GM23338 (cell line): ENCODE data around the gene DUSP11. TPM values are rescaled to one million over a fixed set of nuclear protein-coding genes. Genes with fewer than 3 reads are reported as not detected.

Experiments used
- ATAC-seq: fragments of 200-7000 bp; cut with Tn5 transposase; 3 replicates; pipeline ENCODE4 v1.9.1; 2020
- DNase-seq: peaks from one replicate; pipeline ENCODE4 v3.0.0-alpha.2; 2015; ENCODE audit warnings: low spot score
- H2AFZ ChIP-seq: fragments of 200-600 bp; sonication (generic); 2 replicates; pipeline ENCODE4 v1.8.0; 2016; ENCODE audit warnings: antibody characterized with exemption, mild to moderate bottlenecking, moderate library complexity
- H3F3A ChIP-seq: fragments of 200-600 bp; sonication (generic); replicated peaks from 2 replicates; pipeline ENCODE4 v1.8.0; 2017; ENCODE audit warnings: antibody characterized with exemption, mixed run types, low read depth
- H3K27ac ChIP-seq: fragments of 200-600 bp; sonication (generic); 2 replicates; pipeline ENCODE4 v1.6.1; 2016; ENCODE audit warnings: low read depth
- H3K27me3 ChIP-seq: fragments of 200-600 bp; sonication (generic); 2 replicates; pipeline ENCODE4 v1.8.0; 2016; ENCODE audit warnings: mild to moderate bottlenecking, mixed run types, moderate library complexity; ENCODE audit not compliant: insufficient read depth
- H3K36me3 ChIP-seq: fragments of 200-600 bp; sonication (generic); 2 replicates; pipeline ENCODE4 v1.8.0; 2016; ENCODE audit warnings: mild to moderate bottlenecking; ENCODE audit not compliant: insufficient read depth
- H3K4me1 ChIP-seq: fragments of 200-600 bp; sonication (generic); 2 replicates; pipeline ENCODE4 v1.8.0; 2016; ENCODE audit warnings: mild to moderate bottlenecking, moderate library complexity; ENCODE audit not compliant: insufficient read depth
- H3K4me2 ChIP-seq: fragments of 200-600 bp; sonication (generic); 2 replicates; pipeline ENCODE4 v1.7.1; 2017; ENCODE audit warnings: mixed run types
- H3K4me3 ChIP-seq: fragments of 200-600 bp; sonication (generic); 2 replicates; pipeline ENCODE4 v1.6.1; 2016; ENCODE audit warnings: mixed run types
- H3K79me2 ChIP-seq: fragments of 200-600 bp; sonication (generic); replicated peaks from 2 replicates; pipeline ENCODE4 v1.8.0; 2017; ENCODE audit warnings: mild to moderate bottlenecking; ENCODE audit not compliant: insufficient read depth
- H3K9me2 ChIP-seq: fragments of 200-600 bp; sonication (generic); 2 replicates; pipeline ENCODE4 v1.8.0; 2017; ENCODE audit not compliant: insufficient read depth
- H4K20me1 ChIP-seq: fragments of 200-600 bp; sonication (generic); replicated peaks from 2 replicates; pipeline ENCODE4 v1.8.0; 2017; ENCODE audit warnings: mild to moderate bottlenecking; ENCODE audit not compliant: insufficient read depth
- H3K27ac Mint-ChIP-seq: 2 replicates; pipeline ENCODE4 v1.8.0; 2020; ENCODE audit warnings: inconsistent platforms, mild to moderate bottlenecking, moderate library complexity, mixed read lengths
- H3K27me3 Mint-ChIP-seq: 3 replicates; pipeline ENCODE4 v1.8.0; 2022; ENCODE audit warnings: low read depth, mild to moderate bottlenecking, moderate library complexity, mixed read lengths, inconsistent platforms; ENCODE audit not compliant: insufficient read depth, poor library complexity
- H3K36me3 Mint-ChIP-seq: 3 replicates; pipeline ENCODE4 v1.8.0; 2021; ENCODE audit warnings: low read depth, mild to moderate bottlenecking, inconsistent platforms, moderate library complexity, mixed read lengths
- H3K4me1 Mint-ChIP-seq: 3 replicates; pipeline ENCODE4 v1.8.0; 2020; ENCODE audit warnings: mild to moderate bottlenecking, inconsistent platforms, mixed read lengths
- H3K4me3 Mint-ChIP-seq: 3 replicates; pipeline ENCODE4 v1.8.0; 2021; ENCODE audit warnings: moderate library complexity, mild to moderate bottlenecking, inconsistent platforms, mixed read lengths
- H3K9me3 Mint-ChIP-seq: 3 replicates; pipeline ENCODE4 v1.8.0; 2020; ENCODE audit warnings: moderate library complexity, mild to moderate bottlenecking, inconsistent platforms, mixed read lengths
- CREB1 ChIP-seq: fragments of 250-450 bp; sonication (Bioruptor Pico); IDR thresholded peaks from 2 replicates; pipeline ENCODE4 v1.5.0; 2020; ENCODE audit warnings: low read depth, mild to moderate bottlenecking, moderate library complexity
- EZH2 ChIP-seq: fragments of 200-600 bp; sonication (generic); IDR thresholded peaks from one replicate; pipeline ENCODE4 v1.8.0; 2017; ENCODE audit warnings: antibody characterized with exemption, mild to moderate bottlenecking, low read depth; ENCODE audit not compliant: unreplicated experiment
- EZH2phosphoT487 ChIP-seq: fragments of 200-600 bp; sonication (generic); IDR thresholded peaks from one replicate; pipeline ENCODE4 v1.8.1; 2018; ENCODE audit warnings: antibody characterized with exemption; ENCODE audit not compliant: unreplicated experiment
- JUNB ChIP-seq: IDR thresholded peaks from one replicate; pipeline ENCODE4 v1.6.1; 2016; ENCODE audit warnings: antibody characterized with exemption; ENCODE audit not compliant: unreplicated experiment
- NANOG ChIP-seq: IDR thresholded peaks from 2 replicates; pipeline ENCODE4 v1.6.1; 2016; ENCODE audit warnings: antibody characterized with exemption, borderline replicate concordance
- POLR2AphosphoS5 ChIP-seq: IDR thresholded peaks from 2 replicates; pipeline ENCODE4 v1.6.1; 2016; ENCODE audit warnings: antibody characterized with exemption, low read depth
- STAT1 ChIP-seq: IDR thresholded peaks from one replicate; pipeline ENCODE4 v1.6.1; 2016; ENCODE audit warnings: antibody characterized with exemption; ENCODE audit not compliant: unreplicated experiment
- ZNF114 ChIP-seq: fragments of 250-450 bp; sonication (Bioruptor Pico); IDR thresholded peaks from 2 replicates; pipeline ENCODE4 v1.5.0; 2020; ENCODE audit warnings: mild to moderate bottlenecking, moderate library complexity
- ZNF331 ChIP-seq: fragments of 250-450 bp; sonication (Bioruptor Pico); IDR thresholded peaks from 2 replicates; pipeline ENCODE4 v1.5.0; 2020; ENCODE audit warnings: low read depth, mild to moderate bottlenecking, moderate library complexity
- polyA plus RNA-seq: library from polyadenylated mRNA; unstranded; fragments of >200 nt; fragmentation: Nextera tagmentation; extraction: Ambion mirVana; gene quantifications from 2 replicates; pipeline ENCODE4 v1.2.1, GENCODE V29; 2016
- total RNA-seq: library from RNA; depleted of rRNA; stranded (reverse); fragments of >200 nt; shearing (Covaris generic); gene quantifications from 2 replicates; pipeline ENCODE4 v1.2.3, GENCODE V29; 2014
- TF ChIP-seq, protein P1 (sequence below): IDR thresholded peaks from 2 replicates; pipeline ENCODE4 v1.6.1; 2016; ENCODE audit warnings: antibody characterized with exemption
- TF ChIP-seq, protein P2 (sequence below): fragments of 250-450 bp; sonication (Bioruptor Pico); IDR thresholded peaks from 2 replicates; pipeline ENCODE4 v1.5.0; 2020; ENCODE audit warnings: mild to moderate bottlenecking, moderate library complexity
- TF ChIP-seq, protein P3 (sequence below): IDR thresholded peaks from one replicate; pipeline ENCODE4 v1.6.1; 2018; ENCODE audit warnings: antibody characterized with exemption; ENCODE audit not compliant: unreplicated experiment
- TF ChIP-seq, protein P4 (sequence below), 2 experiments: fragments of 200-600 bp in 1 of 2; sonication (generic) in 1 of 2; conservative IDR thresholded peaks; 2 replicates each; pipeline versions ENCODE4 v1.5.1 to v1.6.1; 2016 to 2017; ENCODE audit warnings: antibody characterized with exemption in 2 of 2, low read depth in 2 of 2, mild to moderate bottlenecking in 2 of 2, moderate library complexity in 1 of 2

The DUSP11 gene
- total and polyA plus RNA-seq, 2 experiments from 2014 or later, result 21.0 to 23.3 TPM

DNA sequence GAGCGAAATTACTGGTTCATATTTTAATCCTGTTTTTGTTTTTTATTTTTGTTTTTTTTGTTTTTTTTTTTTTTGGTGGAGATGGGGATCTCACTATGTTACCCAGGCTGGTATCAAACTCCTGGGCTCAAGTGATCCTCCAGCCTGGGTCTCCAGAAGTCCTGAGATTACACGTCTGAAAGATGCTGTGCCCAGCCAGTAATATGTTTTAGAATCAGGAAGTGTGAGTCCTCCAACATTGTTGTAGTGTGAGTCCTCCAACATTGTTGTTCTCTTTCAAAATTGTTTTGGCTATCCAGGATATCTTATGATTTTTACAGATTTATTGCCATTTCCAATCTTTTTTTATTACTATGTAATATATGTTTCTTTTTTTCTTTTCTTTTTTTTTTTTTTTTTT is 65.8 kb downstream of the DUSP11 start:
- H3K4me3 Mint-ChIP-seq, result no peak overlapping the region
- Histone ChIP-seq H2AFZ (no peak overlapping the region), H3K27ac (no peak overlapping the region), H3F3A (no peaks in the 10 kb centered on the region), H3K4me1 (no peaks in the 10 kb centered on the region), H3K79me2 (no peaks in the 10 kb centered on the region), H3K27me3 (0 out of 2 replicates have a peak, but pooled peaks cover 3% of the 10 kb centered on the region), H3K36me3 (no peaks in the 10 kb centered on the region), H3K4me2 (no peak overlapping the region), H4K20me1 (no peaks in the 10 kb centered on the region), H3K9me2 (no peaks in the 10 kb centered on the region), H3K4me3 (no peak overlapping the region)
- peaks cover 4% of the 10 kb centered on the region for H3K27me3 Mint-ChIP-seq
- no peak for DNase-seq
- TF ChIP-seq ZNF114 (CRISPR knock-in tag) (no peak), NANOG (no peak), STAT1 (no peak), JUNB (no peak), EZH2phosphoT487 (no peak), CREB1 (CRISPR knock-in tag) (no peak), POLR2AphosphoS5 (no peak), ZNF331 (no peak), EZH2 (no peak)
- TF ChIP-seq, protein P1, sequence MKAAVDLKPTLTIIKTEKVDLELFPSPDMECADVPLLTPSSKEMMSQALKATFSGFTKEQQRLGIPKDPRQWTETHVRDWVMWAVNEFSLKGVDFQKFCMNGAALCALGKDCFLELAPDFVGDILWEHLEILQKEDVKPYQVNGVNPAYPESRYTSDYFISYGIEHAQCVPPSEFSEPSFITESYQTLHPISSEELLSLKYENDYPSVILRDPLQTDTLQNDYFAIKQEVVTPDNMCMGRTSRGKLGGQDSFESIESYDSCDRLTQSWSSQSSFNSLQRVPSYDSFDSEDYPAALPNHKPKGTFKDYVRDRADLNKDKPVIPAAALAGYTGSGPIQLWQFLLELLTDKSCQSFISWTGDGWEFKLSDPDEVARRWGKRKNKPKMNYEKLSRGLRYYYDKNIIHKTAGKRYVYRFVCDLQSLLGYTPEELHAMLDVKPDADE, result no peak
- TF ChIP-seq, protein P2, sequence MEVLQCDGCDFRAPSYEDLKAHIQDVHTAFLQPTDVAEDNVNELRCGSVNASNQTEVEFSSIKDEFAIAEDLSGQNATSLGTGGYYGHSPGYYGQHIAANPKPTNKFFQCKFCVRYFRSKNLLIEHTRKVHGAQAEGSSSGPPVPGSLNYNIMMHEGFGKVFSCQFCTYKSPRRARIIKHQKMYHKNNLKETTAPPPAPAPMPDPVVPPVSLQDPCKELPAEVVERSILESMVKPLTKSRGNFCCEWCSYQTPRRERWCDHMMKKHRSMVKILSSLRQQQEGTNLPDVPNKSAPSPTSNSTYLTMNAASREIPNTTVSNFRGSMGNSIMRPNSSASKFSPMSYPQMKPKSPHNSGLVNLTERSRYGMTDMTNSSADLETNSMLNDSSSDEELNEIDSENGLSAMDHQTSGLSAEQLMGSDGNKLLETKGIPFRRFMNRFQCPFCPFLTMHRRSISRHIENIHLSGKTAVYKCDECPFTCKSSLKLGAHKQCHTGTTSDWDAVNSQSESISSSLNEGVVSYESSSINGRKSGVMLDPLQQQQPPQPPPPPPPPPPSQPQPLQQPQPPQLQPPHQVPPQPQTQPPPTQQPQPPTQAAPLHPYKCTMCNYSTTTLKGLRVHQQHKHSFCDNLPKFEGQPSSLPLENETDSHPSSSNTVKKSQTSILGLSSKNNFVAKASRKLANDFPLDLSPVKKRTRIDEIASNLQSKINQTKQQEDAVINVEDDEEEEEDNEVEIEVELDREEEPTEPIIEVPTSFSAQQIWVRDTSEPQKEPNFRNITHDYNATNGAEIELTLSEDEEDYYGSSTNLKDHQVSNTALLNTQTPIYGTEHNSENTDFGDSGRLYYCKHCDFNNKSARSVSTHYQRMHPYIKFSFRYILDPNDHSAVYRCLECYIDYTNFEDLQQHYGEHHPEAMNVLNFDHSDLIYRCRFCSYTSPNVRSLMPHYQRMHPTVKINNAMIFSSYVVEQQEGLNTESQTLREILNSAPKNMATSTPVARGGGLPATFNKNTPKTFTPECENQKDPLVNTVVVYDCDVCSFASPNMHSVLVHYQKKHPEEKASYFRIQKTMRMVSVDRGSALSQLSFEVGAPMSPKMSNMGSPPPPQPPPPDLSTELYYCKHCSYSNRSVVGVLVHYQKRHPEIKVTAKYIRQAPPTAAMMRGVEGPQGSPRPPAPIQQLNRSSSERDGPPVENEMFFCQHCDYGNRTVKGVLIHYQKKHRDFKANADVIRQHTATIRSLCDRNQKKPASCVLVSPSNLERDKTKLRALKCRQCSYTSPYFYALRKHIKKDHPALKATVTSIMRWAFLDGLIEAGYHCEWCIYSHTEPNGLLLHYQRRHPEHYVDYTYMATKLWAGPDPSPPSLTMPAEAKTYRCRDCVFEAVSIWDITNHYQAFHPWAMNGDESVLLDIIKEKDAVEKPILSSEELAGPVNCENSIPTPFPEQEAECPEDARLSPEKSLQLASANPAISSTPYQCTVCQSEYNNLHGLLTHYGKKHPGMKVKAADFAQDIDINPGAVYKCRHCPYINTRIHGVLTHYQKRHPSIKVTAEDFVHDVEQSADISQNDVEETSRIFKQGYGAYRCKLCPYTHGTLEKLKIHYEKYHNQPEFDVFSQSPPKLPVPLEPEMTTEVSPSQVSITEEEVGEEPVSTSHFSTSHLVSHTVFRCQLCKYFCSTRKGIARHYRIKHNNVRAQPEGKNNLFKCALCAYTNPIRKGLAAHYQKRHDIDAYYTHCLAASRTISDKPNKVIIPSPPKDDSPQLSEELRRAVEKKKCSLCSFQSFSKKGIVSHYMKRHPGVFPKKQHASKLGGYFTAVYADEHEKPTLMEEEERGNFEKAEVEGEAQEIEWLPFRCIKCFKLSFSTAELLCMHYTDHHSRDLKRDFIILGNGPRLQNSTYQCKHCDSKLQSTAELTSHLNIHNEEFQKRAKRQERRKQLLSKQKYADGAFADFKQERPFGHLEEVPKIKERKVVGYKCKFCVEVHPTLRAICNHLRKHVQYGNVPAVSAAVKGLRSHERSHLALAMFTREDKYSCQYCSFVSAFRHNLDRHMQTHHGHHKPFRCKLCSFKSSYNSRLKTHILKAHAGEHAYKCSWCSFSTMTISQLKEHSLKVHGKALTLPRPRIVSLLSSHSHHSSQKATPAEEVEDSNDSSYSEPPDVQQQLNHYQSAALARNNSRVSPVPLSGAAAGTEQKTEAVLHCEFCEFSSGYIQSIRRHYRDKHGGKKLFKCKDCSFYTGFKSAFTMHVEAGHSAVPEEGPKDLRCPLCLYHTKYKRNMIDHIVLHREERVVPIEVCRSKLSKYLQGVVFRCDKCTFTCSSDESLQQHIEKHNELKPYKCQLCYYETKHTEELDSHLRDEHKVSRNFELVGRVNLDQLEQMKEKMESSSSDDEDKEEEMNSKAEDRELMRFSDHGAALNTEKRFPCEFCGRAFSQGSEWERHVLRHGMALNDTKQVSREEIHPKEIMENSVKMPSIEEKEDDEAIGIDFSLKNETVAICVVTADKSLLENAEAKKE (CRISPR knock-in tag), result no peak
- TF ChIP-seq, protein P3, sequence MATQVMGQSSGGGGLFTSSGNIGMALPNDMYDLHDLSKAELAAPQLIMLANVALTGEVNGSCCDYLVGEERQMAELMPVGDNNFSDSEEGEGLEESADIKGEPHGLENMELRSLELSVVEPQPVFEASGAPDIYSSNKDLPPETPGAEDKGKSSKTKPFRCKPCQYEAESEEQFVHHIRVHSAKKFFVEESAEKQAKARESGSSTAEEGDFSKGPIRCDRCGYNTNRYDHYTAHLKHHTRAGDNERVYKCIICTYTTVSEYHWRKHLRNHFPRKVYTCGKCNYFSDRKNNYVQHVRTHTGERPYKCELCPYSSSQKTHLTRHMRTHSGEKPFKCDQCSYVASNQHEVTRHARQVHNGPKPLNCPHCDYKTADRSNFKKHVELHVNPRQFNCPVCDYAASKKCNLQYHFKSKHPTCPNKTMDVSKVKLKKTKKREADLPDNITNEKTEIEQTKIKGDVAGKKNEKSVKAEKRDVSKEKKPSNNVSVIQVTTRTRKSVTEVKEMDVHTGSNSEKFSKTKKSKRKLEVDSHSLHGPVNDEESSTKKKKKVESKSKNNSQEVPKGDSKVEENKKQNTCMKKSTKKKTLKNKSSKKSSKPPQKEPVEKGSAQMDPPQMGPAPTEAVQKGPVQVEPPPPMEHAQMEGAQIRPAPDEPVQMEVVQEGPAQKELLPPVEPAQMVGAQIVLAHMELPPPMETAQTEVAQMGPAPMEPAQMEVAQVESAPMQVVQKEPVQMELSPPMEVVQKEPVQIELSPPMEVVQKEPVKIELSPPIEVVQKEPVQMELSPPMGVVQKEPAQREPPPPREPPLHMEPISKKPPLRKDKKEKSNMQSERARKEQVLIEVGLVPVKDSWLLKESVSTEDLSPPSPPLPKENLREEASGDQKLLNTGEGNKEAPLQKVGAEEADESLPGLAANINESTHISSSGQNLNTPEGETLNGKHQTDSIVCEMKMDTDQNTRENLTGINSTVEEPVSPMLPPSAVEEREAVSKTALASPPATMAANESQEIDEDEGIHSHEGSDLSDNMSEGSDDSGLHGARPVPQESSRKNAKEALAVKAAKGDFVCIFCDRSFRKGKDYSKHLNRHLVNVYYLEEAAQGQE, result no peak
- TF ChIP-seq, protein P4, sequence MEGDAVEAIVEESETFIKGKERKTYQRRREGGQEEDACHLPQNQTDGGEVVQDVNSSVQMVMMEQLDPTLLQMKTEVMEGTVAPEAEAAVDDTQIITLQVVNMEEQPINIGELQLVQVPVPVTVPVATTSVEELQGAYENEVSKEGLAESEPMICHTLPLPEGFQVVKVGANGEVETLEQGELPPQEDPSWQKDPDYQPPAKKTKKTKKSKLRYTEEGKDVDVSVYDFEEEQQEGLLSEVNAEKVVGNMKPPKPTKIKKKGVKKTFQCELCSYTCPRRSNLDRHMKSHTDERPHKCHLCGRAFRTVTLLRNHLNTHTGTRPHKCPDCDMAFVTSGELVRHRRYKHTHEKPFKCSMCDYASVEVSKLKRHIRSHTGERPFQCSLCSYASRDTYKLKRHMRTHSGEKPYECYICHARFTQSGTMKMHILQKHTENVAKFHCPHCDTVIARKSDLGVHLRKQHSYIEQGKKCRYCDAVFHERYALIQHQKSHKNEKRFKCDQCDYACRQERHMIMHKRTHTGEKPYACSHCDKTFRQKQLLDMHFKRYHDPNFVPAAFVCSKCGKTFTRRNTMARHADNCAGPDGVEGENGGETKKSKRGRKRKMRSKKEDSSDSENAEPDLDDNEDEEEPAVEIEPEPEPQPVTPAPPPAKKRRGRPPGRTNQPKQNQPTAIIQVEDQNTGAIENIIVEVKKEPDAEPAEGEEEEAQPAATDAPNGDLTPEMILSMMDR (conservative IDR thresholded peaks at IDR 0.05; ENCODE audit: low read depth in 2 of 2), result no peak
- H3K4me1 Mint-ChIP-seq, result no peaks in the 10 kb centered on the region
- no peak overlapping the region for H3K27ac Mint-ChIP-seq
- H3K9me3 Mint-ChIP-seq, result peaks cover 22% of the 10 kb centered on the region
- no peak for ATAC-seq
- H3K36me3 Mint-ChIP-seq, result no peaks in the 10 kb centered on the region
